ENCODE results near the gene HP.
"Not testable (repeated sequence)": the region's sequence is repeated elsewhere in the genome, so short reads cannot be mapped to it uniquely, and the experiment has no call there.

Gene HP

GRCh38 chr16:72054254-72054847 lies at the start of gene HP:
Gene HP (plus strand): TSS chr16:72054505. CDS start chr16:72054653, 148 bp downstream.
- DNase-seq: not testable (repeated sequence)

GRCh38 chr16:72008065-72008423 lies 46.3 kb upstream of the HP start:
- DNase-seq: not testable (repeated sequence)

GRCh38 chr16:72008424-72009216 lies 45.7 kb upstream of the HP start, which contains the start of gene DHODH:
Gene DHODH (plus strand): TSS chr16:72008744. CDS start chr16:72008765, 21 bp downstream.
- DNase-seq: peak; percentile 99

GRCh38 chr16:72009779-72010178 lies 44.5 kb upstream of the HP start:
- DNase-seq: no peak

GRCh38 chr16:72012607-72013006 lies 41.7 kb upstream of the HP start:
- DNase-seq: no peak

- no peak for DNase-seq
Measured at GRCh38 chr16:72013389-72013788, 40.9 kb upstream of the HP start.

- DNase-seq: no peak
Measured at GRCh38 chr16:72013888-72014581, 40.3 kb upstream of the HP start.

- no peak for DNase-seq
Measured at GRCh38 chr16:72014675-72015074, 39.6 kb upstream of the HP start.

- no peak for DNase-seq
Measured at GRCh38 chr16:72015124-72015523, 39.2 kb upstream of the HP start.

- no peak for DNase-seq
Measured at GRCh38 chr16:72018470-72018869, 35.8 kb upstream of the HP start.

- peak; percentile 38 for DNase-seq
Measured at GRCh38 chr16:72021043-72021442, 33.3 kb upstream of the HP start.

- DNase-seq: no peak
Measured at GRCh38 chr16:72022127-72022526, 32.2 kb upstream of the HP start.

GRCh38 chr16:72023962-72024361 lies 30.3 kb upstream of the HP start:
- no peak for DNase-seq

- no peak for DNase-seq
Measured at GRCh38 chr16:72024862-72025382, 29.4 kb upstream of the HP start.

- no peak for DNase-seq
Measured at GRCh38 chr16:72025404-72026114, 28.7 kb upstream of the HP start.

GRCh38 chr16:72027669-72028378 lies 26.5 kb upstream of the HP start:
- DNase-seq: no peak

- no peak for DNase-seq
Measured at GRCh38 chr16:72029567-72030271, 24.6 kb upstream of the HP start.

GRCh38 chr16:72033437-72033836 lies 20.9 kb upstream of the HP start:
- DNase-seq: no peak

- DNase-seq: no peak
Measured at GRCh38 chr16:72036098-72036497, 18.2 kb upstream of the HP start.

GRCh38 chr16:72042157-72042660 lies 12.1 kb upstream of the HP start:
- DNase-seq: no peak

GRCh38 chr16:72043058-72043457 lies 11.2 kb upstream of the HP start:
- no peak for DNase-seq

All from 8988T (cell line).